NCI-H2171 treated with DMSO at 0.1 percent for 48 hours (cell line): ENCODE results near the gene SYS1.

Experiments used
- DNase-seq: peaks from one replicate; lab custom pipeline; 2025; lab: John Stamatoyannopoulos, UW

Gene SYS1

GRCh38 chr20:45415822-45416637 is 53.1 kb downstream of the SYS1 start, which contains the start of gene PIGT:
PIGT (plus strand) TSS chr20:45416141; CDS start chr20:45416157, 16 bp downstream.
- DNase-seq, result peak; percentile 95

- DNase-seq, result no peak
These were observed 54.0 kb downstream of the SYS1 start for GRCh38 chr20:45416917-45417316.
